ENCODE data around the gene GRK4. TPM values are rescaled to one million over a fixed set of nuclear protein-coding genes. Genes with fewer than 3 reads are reported as not detected.

GRK4 gene
- total RNA-seq, 1 donor from 2014 or later, result 9.3 TPM

DNA sequence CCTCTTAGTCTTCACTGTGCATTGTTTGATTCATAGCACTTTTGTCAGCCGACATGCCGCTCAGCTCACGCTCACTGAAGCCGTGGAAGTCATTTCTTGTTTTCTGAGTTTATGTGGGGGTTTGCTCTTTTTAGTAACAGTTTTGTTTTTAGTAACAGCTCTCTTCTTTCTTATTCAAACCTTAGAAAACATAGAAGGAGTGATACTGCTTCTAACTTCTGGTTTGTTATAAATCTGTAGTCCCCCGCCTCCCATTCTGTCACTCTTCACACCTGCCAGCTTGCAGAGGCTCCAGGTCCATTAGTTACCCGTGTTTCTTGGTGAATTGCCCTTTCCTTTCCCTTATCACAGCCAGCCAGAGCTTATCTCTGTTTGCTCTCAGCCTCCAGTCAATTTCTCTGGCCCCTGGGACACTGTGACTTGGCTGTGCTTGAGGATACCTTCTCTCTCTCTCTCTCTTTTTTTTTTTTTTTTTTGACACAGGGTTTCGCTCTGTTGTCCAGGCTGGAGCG, 50.5 kb downstream of the GRK4 start:
- TF ChIP-seq, protein P1, sequence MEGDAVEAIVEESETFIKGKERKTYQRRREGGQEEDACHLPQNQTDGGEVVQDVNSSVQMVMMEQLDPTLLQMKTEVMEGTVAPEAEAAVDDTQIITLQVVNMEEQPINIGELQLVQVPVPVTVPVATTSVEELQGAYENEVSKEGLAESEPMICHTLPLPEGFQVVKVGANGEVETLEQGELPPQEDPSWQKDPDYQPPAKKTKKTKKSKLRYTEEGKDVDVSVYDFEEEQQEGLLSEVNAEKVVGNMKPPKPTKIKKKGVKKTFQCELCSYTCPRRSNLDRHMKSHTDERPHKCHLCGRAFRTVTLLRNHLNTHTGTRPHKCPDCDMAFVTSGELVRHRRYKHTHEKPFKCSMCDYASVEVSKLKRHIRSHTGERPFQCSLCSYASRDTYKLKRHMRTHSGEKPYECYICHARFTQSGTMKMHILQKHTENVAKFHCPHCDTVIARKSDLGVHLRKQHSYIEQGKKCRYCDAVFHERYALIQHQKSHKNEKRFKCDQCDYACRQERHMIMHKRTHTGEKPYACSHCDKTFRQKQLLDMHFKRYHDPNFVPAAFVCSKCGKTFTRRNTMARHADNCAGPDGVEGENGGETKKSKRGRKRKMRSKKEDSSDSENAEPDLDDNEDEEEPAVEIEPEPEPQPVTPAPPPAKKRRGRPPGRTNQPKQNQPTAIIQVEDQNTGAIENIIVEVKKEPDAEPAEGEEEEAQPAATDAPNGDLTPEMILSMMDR (conservative IDR thresholded peaks at IDR 0.05), result no peak
- H3K27ac Mint-ChIP-seq, result no peak overlapping the region
- peak overlapping the region; percentile 48 for H3K4me3 Mint-ChIP-seq
- H3K4me1 Mint-ChIP-seq (ENCODE audit: unreplicated experiment), result no peaks in the 10 kb centered on the region
- H3K9me3 Mint-ChIP-seq, result no peaks in the 10 kb centered on the region
- no peaks in the 10 kb centered on the region for H3K36me3 Mint-ChIP-seq
- no peaks in the 10 kb centered on the region for H3K27me3 Mint-ChIP-seq
- DNase-seq (ENCODE audit: extremely low spot score, unreplicated experiment), result no peak

DNA sequence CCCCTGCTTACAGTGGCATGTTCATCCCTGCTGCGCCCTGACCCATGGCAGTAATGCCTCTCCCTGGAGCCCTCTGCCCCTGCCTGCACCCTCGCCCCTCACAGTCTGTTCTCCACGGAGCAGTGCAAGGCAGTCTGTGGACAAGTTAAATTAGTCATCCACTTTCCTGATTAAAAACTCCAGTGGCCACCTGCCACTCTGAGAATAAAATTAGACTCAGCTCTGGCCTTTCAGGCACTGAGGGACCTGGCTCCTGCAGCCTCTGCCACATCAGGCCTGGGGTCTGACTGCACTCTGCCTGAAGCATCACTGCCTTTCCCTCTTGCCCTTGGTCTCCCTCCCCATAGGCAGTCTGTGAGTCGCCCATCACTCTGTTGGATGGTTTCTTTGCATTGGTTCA, 53.6 kb downstream of the GRK4 start:
- Mint-ChIP-seq H3K36me3 (no peaks in the 10 kb centered on the region), H3K9me3 (no peaks in the 10 kb centered on the region), H3K4me3 (no peak overlapping the region), H3K27ac (no peak overlapping the region), H3K4me1 (ENCODE audit: unreplicated experiment) (no peaks in the 10 kb centered on the region), H3K27me3 (peaks cover 4% of the 10 kb centered on the region)
- DNase-seq (ENCODE audit: extremely low spot score, unreplicated experiment), result no peak
- TF ChIP-seq, protein P1 (conservative IDR thresholded peaks at IDR 0.05), result no peak

DNA sequence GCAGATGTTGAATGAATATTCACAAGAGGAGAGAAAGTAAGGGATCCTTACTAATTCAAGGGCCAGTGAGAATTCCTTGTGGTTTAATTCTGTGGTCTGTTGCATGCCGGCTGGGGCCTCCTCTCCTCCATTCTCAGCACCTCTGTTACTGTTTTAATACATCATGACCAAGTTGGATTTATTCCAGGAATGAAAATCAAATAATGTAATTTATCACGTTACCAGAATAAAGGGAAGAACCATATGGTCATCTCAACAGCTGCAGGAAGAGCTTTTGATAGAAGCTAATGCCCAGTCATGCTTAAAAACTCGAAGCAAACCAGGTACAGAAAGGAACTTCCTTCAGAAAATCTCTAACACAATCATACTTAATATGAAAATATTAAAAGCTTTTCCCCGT, 54.1 kb downstream of the GRK4 start:
- TF ChIP-seq, protein P1 (conservative IDR thresholded peaks at IDR 0.05), result no peak
- H3K9me3 Mint-ChIP-seq, result no peaks in the 10 kb centered on the region
- H3K4me3 Mint-ChIP-seq, result no peak overlapping the region
- DNase-seq (ENCODE audit: extremely low spot score, unreplicated experiment), result no peak
- H3K4me1 Mint-ChIP-seq (ENCODE audit: unreplicated experiment), result no peaks in the 10 kb centered on the region
- no peak overlapping the region for H3K27ac Mint-ChIP-seq
- peaks cover 8% of the 10 kb centered on the region for H3K27me3 Mint-ChIP-seq
- H3K36me3 Mint-ChIP-seq, result no peaks in the 10 kb centered on the region

DNA sequence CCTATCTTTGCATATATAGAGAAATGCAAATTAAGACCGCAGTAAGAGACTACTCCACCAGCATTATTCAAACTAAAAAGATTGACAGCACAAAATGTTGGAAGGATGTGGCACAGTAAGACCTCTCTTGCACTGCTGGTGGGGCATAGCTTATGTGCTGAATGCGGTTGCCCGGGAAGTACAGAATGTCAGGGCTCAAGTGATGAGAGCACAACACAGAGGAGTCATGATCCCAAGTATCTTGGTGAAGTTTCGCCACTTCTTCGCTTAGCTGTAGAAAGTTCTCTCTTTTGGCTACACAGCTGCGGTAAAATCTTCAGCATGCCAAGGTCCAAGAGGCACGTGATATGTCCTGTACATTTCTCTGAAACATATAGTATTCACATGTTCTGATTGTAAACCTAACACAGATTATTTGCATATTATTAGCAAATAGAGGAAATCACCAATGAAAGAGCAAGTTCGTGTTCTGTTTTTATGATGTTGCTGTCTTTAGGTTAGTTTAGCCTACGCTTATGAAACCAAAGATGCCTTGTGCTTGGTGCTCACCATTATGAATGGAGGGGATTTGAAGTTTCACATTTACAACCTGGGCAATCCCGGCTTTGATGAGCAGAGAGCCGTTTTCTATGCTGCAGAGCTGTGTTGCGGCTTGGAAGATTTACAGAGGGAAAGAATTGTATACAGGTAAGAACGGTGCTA, 55.9 kb downstream of the GRK4 start:
- H3K4me1 Mint-ChIP-seq (ENCODE audit: unreplicated experiment), result no peaks in the 10 kb centered on the region
- TF ChIP-seq, protein P1 (conservative IDR thresholded peaks at IDR 0.05), result no peak
- no peak for DNase-seq (ENCODE audit: extremely low spot score, unreplicated experiment)

DNA sequence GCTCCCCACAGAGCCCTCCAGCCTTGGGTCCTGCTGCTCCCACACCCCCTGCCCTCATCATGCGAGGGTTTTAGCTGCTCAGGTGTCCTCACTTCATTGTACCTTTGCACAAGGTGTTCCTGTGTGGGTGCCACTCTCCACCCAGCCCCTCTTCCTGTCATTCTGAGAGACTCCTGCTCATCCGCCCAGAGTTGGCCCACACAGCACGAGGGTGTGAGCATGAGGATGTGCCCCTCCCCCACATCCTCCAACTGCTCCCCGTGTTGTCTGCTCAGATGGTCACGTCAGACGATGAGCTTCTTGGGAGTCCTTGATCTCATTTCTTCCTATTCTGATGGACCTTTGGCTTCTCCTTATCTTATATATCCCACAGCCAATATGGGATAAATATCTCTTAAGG, 57.8 kb downstream of the GRK4 start:
- H3K4me3 Mint-ChIP-seq, result no peak overlapping the region
- TF ChIP-seq, protein P1 (conservative IDR thresholded peaks at IDR 0.05), result no peak
- H3K27ac Mint-ChIP-seq, result no peak overlapping the region
- H3K4me1 Mint-ChIP-seq (ENCODE audit: unreplicated experiment), result no peaks in the 10 kb centered on the region
- peaks cover 11% of the 10 kb centered on the region for H3K9me3 Mint-ChIP-seq
- no peak for DNase-seq (ENCODE audit: extremely low spot score, unreplicated experiment)
- no peaks in the 10 kb centered on the region for H3K36me3 Mint-ChIP-seq
- H3K27me3 Mint-ChIP-seq, result peaks cover 8% of the 10 kb centered on the region

More for the DNA sequence above, 55.9 kb downstream of the GRK4 start:
- H3K27me3 Mint-ChIP-seq, result peaks cover 8% of the 10 kb centered on the region
- H3K9me3 Mint-ChIP-seq, result peaks cover 11% of the 10 kb centered on the region
- H3K27ac Mint-ChIP-seq, result no peak overlapping the region
- no peak overlapping the region for H3K4me3 Mint-ChIP-seq
- no peaks in the 10 kb centered on the region for H3K36me3 Mint-ChIP-seq
